Small intestine (tissue), 7 donors: Measurements from ENCODE around the gene TSC2. TPM values are rescaled to one million over a fixed set of nuclear protein-coding genes. Genes with fewer than 3 reads are reported as not detected.
A peak's percentile ranks its signal among the peaks of the same experiment; 100 is the strongest.

Experiments
- DNase-seq, 2 donors: peaks; one replicate each; pipeline versions ENCODE4 v3.0.0 to v3.0.0-alpha.2; 2013
- FAIRE-seq: peaks from 2 replicates; lab custom pipeline; 2012; peaks lifted over from hg19 to GRCh38; lab: Jason Lieb, UNC
- H3K27ac ChIP-seq, 3 donors: one replicate each; pipeline ENCODE4 v1.5.1; 2013; ENCODE audit warnings: low read length in 2 of 3, mild to moderate bottlenecking in 2 of 3, control low read depth in 1 of 3, inconsistent platforms in 1 of 3, low read depth in 1 of 3, moderate library complexity in 1 of 3
- H3K27me3 ChIP-seq, 3 donors: one replicate each; pipeline ENCODE4 v1.6.1; 2013; ENCODE audit warnings: low read length in 3 of 3, inconsistent platforms in 1 of 3; ENCODE audit not compliant: control insufficient read depth in 3 of 3, insufficient read depth in 3 of 3
- H3K36me3 ChIP-seq, 3 donors: one replicate each; pipeline ENCODE4 v1.6.1; 2013; ENCODE audit warnings: low read length in 3 of 3, inconsistent platforms in 1 of 3, low read depth in 1 of 3, mild to moderate bottlenecking in 1 of 3, moderate library complexity in 1 of 3; ENCODE audit not compliant: control insufficient read depth in 3 of 3, insufficient read depth in 2 of 3
- H3K4me1 ChIP-seq, 3 donors: one replicate each; pipeline ENCODE4 v1.6.1; 2013; ENCODE audit warnings: low read length in 2 of 3, inconsistent platforms in 1 of 3, low read depth in 1 of 3, mild to moderate bottlenecking in 1 of 3, moderate library complexity in 1 of 3; ENCODE audit not compliant: control insufficient read depth in 3 of 3, insufficient read depth in 2 of 3
- H3K4me3 ChIP-seq, 3 donors: one replicate each; pipeline ENCODE4 v1.5.1; 2013; ENCODE audit warnings: low read length in 3 of 3, control low read depth in 1 of 3, inconsistent platforms in 1 of 3, low read depth in 1 of 3, mild to moderate bottlenecking in 1 of 3, moderate library complexity in 1 of 3
- H3K9me3 ChIP-seq, 2 donors: one replicate each; pipeline ENCODE4 v1.6.1; 2013; ENCODE audit warnings: low read depth in 1 of 2, low read length in 1 of 2; ENCODE audit not compliant: control insufficient read depth in 2 of 2, insufficient read depth in 1 of 2
- WGBS, 3 donors: extraction: QIAGEN DNeasy Blood & Tissue Kit; methylation state at CpG; one replicate each; pipeline ENCODE4 v1.1.7; 2013; 5-methylcytosine and 5-hydroxymethylcytosine counted together
- polyA plus RNA-seq, 4 donors: library from polyadenylated mRNA; stranded (reverse) in 3 of 4; unstranded in 1 of 4; fragments of 200-250 nt in 3 of 4; fragments of 120-200 nt in 1 of 4; gene quantifications; one replicate each; pipeline versions ENCODE4 v1.2.1 to v1.2.3, GENCODE V29; 2013
- donor health status: healthy with polysubstance abuse.
- donor health status: control.
- donor health status: control.
- donor health status: Bipolar disorder and iron deficiency.
- donor health status: healthy.

Gene TSC2
- polyA plus RNA-seq, 4 donors, result 35.1 to 75.9 (median 60.1) TPM

DNA sequence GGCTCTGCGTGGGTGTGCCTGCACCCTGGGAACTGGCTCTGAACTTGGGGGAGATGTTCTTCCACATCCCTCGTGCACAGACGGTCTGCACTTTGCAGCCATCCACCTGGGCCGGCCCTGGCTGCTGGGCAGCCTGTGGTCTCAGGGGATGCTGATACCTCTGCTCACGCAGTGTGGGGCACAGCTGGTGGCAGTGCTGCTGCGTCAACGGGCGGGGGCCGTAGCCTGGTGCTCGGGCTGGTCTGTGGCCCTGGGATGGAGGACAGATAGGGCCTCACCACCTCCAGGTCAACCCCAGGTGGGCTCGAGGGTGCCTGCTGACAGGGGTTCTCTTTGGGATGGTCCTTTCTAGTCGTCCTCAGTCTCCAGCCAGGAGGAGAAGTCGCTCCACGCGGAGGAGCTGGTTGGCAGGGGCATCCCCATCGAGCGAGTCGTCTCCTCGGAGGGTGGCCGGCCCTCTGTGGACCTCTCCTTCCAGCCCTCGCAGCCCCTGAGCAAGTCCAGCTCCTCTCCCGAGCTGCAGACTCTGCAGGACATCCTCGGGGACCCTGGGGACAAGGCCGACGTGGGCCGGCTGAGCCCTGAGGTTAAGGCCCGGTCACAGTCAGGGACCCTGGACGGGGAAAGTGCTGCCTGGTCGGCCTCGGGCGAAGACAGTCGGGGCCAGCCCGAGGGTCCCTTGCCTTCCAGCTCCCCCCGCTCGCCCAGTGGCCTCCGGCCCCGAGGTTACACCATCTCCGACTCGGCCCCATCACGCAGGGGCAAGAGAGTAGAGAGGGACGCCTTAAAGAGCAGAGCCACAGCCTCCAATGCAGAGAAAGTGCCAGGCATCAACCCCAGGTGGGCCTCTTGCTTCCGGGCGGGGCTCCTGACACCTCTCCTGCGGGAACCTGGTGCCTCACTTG lies 36.3 kb downstream of the TSC2 start:
- Histone ChIP-seq H3K9me3 (no peaks in the 10 kb centered on the region), H3K27me3 (no peaks in the 10 kb centered on the region), H3K4me1 (peaks cover 0 to 17% (median 0%) of the 10 kb centered on the region in 3 donors), H3K4me3 (no peak overlapping the region), H3K36me3 (peaks cover 8 to 100% (median 16%) of the 10 kb centered on the region in 3 donors), H3K27ac (peak overlapping the region in 1 of 3 donors; percentile 32)
- no peak for FAIRE-seq
- DNase-seq, result no peak
- 92 to 94% (median 93%) methylated on average over 36 to 44 of the region's 44 CpGs for WGBS, 3 donors

DNA sequence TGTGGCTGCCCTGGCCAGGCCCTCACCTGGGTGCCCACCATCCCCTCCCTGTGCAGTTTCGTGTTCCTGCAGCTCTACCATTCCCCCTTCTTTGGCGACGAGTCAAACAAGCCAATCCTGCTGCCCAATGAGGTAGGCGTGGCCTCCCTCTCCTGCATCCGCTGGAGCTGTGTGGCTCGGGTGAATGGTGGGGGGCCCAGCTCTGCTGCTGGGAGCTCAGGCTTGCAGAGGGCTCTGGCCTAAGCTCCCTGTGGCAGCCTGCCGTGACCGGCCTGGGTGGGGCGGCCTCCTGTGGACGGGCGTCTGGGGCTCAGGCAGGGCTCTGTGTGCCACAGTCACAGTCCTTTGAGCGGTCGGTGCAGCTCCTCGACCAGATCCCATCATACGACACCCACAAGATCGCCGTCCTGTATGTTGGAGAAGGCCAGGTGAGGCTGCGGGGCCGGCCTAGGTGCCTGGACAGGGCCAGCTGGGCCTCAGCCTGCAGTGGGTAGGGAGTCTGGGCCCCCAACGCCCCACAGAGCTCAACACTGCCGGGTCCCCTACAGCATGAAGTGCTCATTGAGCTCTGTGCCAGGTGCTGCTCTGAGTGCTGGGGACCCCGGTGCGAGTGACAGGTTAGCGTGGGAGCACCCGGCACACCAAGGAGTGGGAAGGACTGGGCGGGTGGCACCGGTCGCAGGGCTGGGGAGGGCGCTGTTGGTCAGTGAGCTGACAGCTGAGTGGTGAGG lies 37.3 kb downstream of the TSC2 start:
- Histone ChIP-seq H3K36me3 (peaks cover 8 to 100% (median 10%) of the 10 kb centered on the region in 3 donors), H3K27ac (no peak overlapping the region), H3K4me1 (peaks cover 0 to 17% (median 0%) of the 10 kb centered on the region in 3 donors), H3K4me3 (no peak overlapping the region), H3K9me3 (no peaks in the 10 kb centered on the region), H3K27me3 (no peaks in the 10 kb centered on the region)
- DNase-seq, result no peak
- FAIRE-seq, result no peak
- 91 to 96% (median 91%) methylated on average over 27 to 29 of the region's 29 CpGs for WGBS, 3 donors

DNA sequence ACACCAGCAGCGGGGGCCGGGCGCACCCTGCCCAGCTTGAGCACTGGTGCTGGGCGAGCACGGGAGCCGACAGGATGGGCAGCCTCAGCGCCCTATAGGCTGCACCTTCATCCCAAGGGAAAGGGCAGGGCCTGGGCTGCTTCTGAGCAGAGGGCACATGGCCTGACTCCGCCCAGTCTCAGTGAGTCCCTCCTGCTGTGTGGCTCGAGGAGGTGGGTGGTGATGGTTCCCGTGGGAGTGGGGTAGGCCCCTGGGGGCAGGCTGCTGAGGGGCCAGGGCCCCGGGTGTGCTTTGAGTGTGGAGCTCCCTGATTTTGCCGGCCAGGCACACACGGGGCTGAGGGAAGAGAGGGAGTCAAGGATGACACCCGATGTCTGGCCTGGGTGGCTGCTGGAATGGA lies 37.9 kb downstream of the TSC2 start:
- no peaks in the 10 kb centered on the region for H3K27me3 ChIP-seq
- H3K4me1 ChIP-seq, result peaks cover 0 to 22% (median 0%) of the 10 kb centered on the region in 3 donors
- DNase-seq, result no peak
- H3K9me3 ChIP-seq, result no peaks in the 10 kb centered on the region
- peaks cover 8 to 100% (median 10%) of the 10 kb centered on the region in 3 donors for H3K36me3 ChIP-seq
- no peak for FAIRE-seq
- 71 to 81% (median 78%) methylated on average over 9 to 14 of the region's 14 CpGs for WGBS, 3 donors
- H3K4me3 ChIP-seq, result no peak overlapping the region
- H3K27ac ChIP-seq, result no peak overlapping the region

DNA sequence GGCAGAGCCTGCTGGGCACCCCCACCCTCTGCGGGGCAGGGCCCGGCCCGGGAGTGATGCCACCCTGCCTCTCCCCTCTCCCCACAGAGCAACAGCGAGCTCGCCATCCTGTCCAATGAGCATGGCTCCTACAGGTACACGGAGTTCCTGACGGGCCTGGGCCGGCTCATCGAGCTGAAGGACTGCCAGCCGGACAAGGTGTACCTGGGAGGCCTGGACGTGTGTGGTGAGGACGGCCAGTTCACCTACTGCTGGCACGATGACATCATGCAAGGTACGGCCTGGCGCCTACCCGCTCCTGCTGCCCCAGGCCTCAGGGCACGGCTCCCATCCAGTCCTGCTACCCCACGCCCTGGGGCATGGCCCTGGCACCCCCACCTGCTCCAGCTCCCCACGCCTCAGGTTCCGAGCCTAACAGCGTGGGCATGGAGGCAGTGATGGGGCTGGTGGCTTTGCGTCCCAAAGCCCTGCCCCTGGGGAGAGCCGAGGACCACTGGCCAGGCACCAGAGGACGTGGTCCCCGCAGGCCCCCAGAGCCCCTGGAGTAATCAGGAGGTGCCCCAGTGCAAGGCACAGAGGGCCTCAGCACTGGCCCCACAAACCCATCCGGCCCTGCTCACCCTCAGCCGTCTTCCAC lies 38.4 kb downstream of the TSC2 start:
- no peak for FAIRE-seq
- no peak overlapping the region for H3K27ac ChIP-seq
- H3K4me3 ChIP-seq, result no peak overlapping the region
- no peak for DNase-seq
- peaks cover 0 to 23% (median 0%) of the 10 kb centered on the region in 3 donors for H3K4me1 ChIP-seq
- H3K9me3 ChIP-seq, result no peaks in the 10 kb centered on the region
- no peaks in the 10 kb centered on the region for H3K27me3 ChIP-seq
- WGBS, 3 donors, result 93 to 94% (median 94%) methylated on average over 24 to 27 of the region's 27 CpGs
- peaks cover 8 to 95% (median 10%) of the 10 kb centered on the region in 3 donors for H3K36me3 ChIP-seq

DNA sequence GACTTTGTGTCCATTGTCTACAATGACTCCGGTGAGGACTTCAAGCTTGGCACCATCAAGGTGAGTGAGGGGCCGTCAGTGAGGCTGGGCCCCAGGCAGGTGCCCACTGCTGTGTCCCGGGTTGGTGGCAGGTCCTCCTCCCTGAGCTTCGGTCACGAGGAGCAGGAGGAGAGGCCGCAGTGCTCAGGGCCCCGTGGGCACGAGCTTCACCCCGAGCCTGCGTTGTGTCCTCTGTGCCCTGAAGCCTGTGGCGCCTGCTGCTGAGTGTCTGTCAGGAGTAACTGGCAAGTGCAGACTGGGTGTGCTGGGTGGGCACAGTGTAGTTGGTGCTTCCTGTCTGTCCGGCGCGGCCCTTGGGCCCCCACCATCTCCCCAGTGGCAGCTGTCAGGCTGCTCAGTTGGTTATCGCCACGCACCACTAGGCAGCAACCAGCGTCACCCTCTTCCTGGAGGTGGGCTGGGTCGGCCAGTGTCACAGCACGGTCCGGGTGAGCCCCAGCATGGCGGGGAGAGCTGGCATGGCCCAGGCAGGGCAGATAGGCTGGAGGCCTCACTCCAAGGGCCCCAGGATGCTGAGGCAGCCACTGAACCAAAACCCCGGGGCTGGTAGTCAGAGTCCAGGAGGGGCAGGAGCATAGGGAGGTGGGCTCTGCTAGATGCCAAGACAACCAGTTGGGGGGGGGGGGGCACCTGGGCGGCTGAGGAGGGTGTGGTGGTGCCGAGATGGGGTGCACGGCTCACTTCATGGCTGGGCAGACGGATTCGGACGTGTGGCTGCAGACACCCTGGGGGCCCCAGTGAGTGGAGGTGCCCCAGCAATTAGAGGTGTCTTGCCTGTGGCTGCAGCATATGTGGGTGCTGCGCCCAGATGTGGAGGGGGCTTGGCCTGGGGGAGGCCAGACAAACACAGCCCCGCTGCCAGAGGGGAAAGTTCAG lies 39.3 kb downstream of the TSC2 start:
- Histone ChIP-seq H3K4me1 (peaks cover 0 to 26% (median 0%) of the 10 kb centered on the region in 3 donors), H3K27ac (no peak overlapping the region), H3K9me3 (no peaks in the 10 kb centered on the region), H3K36me3 (peaks cover 3 to 93% (median 10%) of the 10 kb centered on the region in 3 donors), H3K4me3 (no peak overlapping the region), H3K27me3 (no peaks in the 10 kb centered on the region)
- DNase-seq, result no peak
- no peak for FAIRE-seq
- WGBS, 3 donors, result 90 to 94% (median 92%) methylated on average over 27 to 30 of the region's 30 CpGs

GRCh38 chr16:2087748-2088631 lies 40.2 kb downstream of the TSC2 start:
- H3K36me3 ChIP-seq, result peaks cover 2 to 93% (median 10%) of the 10 kb centered on the region in 3 donors
- DNase-seq (peak in 1 of 2 donors; percentile 7), FAIRE-seq (no peak)
- no peak overlapping the region for H3K27ac ChIP-seq
- no peaks in the 10 kb centered on the region for H3K27me3 ChIP-seq
- 89 to 90% (median 90%) methylated on average over 39 to 41 of the region's 41 CpGs for WGBS, 3 donors
- H3K4me3 ChIP-seq, result no peak overlapping the region
- no peaks in the 10 kb centered on the region for H3K9me3 ChIP-seq
- H3K4me1 ChIP-seq, result peaks cover 0 to 28% (median 0%) of the 10 kb centered on the region in 3 donors

GRCh38 chr16:2088759-2089358 lies 41.1 kb downstream of the TSC2 start:
- no peaks in the 10 kb centered on the region for H3K27me3 ChIP-seq
- H3K4me1 ChIP-seq, result peaks cover 0 to 26% (median 0%) of the 10 kb centered on the region in 3 donors
- WGBS, 3 donors, result 84 to 91% (median 88%) methylated on average over 20 of the region's 20 CpGs
- peaks cover 2 to 93% (median 8%) of the 10 kb centered on the region in 3 donors for H3K36me3 ChIP-seq
- H3K27ac ChIP-seq, result no peak overlapping the region
- FAIRE-seq, result no peak
- no peak overlapping the region for H3K4me3 ChIP-seq
- DNase-seq, result no peak
- no peaks in the 10 kb centered on the region for H3K9me3 ChIP-seq
